COLO829 (cell line): Measurements from ENCODE around the gene DYNLT4.
"Not testable (repeated sequence)": the region's sequence is repeated elsewhere in the genome, so short reads cannot be mapped to it uniquely, and the experiment has no call there.

Source experiments
- DNase-seq: peaks from one replicate; pipeline ENCODE4 v3.0.0; 2012; ENCODE audit warnings: low spot score

DYNLT4 gene

GRCh38 chr1:44808938-44809917 lies 2.1 kb upstream of the DYNLT4 start:
- DNase-seq, result no peak

- peak; percentile 72 for DNase-seq
Observed at GRCh38 chr1:44808063-44808937, 1.1 kb upstream of the DYNLT4 start, which contains the start of gene BTBD19. Gene BTBD19, plus strand, starts transcription at chr1:44808523. Its CDS starts 298 bp downstream, at chr1:44808821.

GRCh38 chr1:44807364-44808062 lies 362 bp upstream of the DYNLT4 start:
- peak; percentile 92 for DNase-seq

GRCh38 chr1:44806025-44806703 lies 987 bp downstream of the DYNLT4 start:
- DNase-seq, result no peak

GRCh38 chr1:44805311-44806024 lies 1.7 kb downstream of the DYNLT4 start:
- no peak for DNase-seq

- DNase-seq, result no peak
Observed at GRCh38 chr1:44803312-44804095, 3.6 kb downstream of the DYNLT4 start.

GRCh38 chr1:44803062-44803311 lies 4.2 kb downstream of the DYNLT4 start:
- DNase-seq, result no peak

- DNase-seq, result no peak
Observed at GRCh38 chr1:44802306-44803061, 4.7 kb downstream of the DYNLT4 start.

GRCh38 chr1:44801491-44802305 lies 5.5 kb downstream of the DYNLT4 start:
- no peak for DNase-seq

- DNase-seq, result peak; percentile 90
Observed at GRCh38 chr1:44799770-44800584, 7.2 kb downstream of the DYNLT4 start, which contains the start of gene PLK3. Gene PLK3, plus strand, starts transcription at chr1:44800377. Its CDS starts 87 bp downstream, at chr1:44800464.

- no peak for DNase-seq
Observed at GRCh38 chr1:44798481-44799365, 8.4 kb downstream of the DYNLT4 start.

- not testable (repeated sequence) for DNase-seq
Observed at GRCh38 chr1:44797886-44798285, 9.3 kb downstream of the DYNLT4 start.

GRCh38 chr1:44792736-44793502 lies 14.2 kb downstream of the DYNLT4 start:
- DNase-seq, result no peak

- no peak for DNase-seq
Observed at GRCh38 chr1:44790968-44791801, 16.0 kb downstream of the DYNLT4 start.
